GM13977 (cell line): ENCODE measurements around the gene CDK18.

Experiments
- DNase-seq: peaks from one replicate; pipeline ENCODE4 v3.0.0; 2012; ENCODE audit warnings: low spot score
- in situ Hi-C: fragments of 300-500 bp; cut with MboI; formaldehyde crosslinking; loops from one replicate; pipeline ENCODE4 v1.12.0; 2022; ENCODE audit warnings: low sequenced_read_pairs, low pct_unique_long_range_greater_than_20kb, mixed read lengths, inconsistent platforms; ENCODE audit not compliant: unreplicated experiment
- TF ChIP-seq, protein P1 (sequence below): IDR thresholded peaks from 2 replicates; pipeline ENCODE4 v1.5.1; 2012; ENCODE audit warnings: mild to moderate bottlenecking, control low read depth; ENCODE audit not compliant: insufficient read depth; ENCODE audit errors: extremely low read depth, missing control alignments

CDK18 gene

DNA sequence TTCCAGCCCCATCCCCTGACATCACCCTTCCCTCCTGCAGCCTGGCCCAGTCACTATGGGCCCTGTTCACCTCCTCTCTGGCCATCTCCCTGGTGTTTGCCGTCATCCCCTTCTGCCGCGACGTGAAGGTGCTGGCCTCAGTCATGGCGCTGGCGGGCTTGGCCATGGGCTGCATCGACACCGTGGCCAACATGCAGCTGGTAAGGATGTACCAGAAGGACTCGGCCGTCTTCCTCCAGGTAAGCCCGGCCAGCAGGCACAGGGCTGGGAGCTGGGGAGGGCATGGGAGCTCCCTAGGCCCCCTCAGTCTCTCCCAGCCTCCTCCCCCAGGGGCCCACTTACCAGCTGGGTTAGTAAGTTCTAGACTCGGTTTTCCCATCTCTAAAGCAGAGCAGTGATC, 75.2 kb downstream of the CDK18 start:
- in situ Hi-C loops, result loop anchor here (10.0 kb wide), 1 partner anchor 75 kb away; no protein-coding TSS in a partner anchor
- TF ChIP-seq, protein P1, sequence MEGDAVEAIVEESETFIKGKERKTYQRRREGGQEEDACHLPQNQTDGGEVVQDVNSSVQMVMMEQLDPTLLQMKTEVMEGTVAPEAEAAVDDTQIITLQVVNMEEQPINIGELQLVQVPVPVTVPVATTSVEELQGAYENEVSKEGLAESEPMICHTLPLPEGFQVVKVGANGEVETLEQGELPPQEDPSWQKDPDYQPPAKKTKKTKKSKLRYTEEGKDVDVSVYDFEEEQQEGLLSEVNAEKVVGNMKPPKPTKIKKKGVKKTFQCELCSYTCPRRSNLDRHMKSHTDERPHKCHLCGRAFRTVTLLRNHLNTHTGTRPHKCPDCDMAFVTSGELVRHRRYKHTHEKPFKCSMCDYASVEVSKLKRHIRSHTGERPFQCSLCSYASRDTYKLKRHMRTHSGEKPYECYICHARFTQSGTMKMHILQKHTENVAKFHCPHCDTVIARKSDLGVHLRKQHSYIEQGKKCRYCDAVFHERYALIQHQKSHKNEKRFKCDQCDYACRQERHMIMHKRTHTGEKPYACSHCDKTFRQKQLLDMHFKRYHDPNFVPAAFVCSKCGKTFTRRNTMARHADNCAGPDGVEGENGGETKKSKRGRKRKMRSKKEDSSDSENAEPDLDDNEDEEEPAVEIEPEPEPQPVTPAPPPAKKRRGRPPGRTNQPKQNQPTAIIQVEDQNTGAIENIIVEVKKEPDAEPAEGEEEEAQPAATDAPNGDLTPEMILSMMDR, result no peak

DNA sequence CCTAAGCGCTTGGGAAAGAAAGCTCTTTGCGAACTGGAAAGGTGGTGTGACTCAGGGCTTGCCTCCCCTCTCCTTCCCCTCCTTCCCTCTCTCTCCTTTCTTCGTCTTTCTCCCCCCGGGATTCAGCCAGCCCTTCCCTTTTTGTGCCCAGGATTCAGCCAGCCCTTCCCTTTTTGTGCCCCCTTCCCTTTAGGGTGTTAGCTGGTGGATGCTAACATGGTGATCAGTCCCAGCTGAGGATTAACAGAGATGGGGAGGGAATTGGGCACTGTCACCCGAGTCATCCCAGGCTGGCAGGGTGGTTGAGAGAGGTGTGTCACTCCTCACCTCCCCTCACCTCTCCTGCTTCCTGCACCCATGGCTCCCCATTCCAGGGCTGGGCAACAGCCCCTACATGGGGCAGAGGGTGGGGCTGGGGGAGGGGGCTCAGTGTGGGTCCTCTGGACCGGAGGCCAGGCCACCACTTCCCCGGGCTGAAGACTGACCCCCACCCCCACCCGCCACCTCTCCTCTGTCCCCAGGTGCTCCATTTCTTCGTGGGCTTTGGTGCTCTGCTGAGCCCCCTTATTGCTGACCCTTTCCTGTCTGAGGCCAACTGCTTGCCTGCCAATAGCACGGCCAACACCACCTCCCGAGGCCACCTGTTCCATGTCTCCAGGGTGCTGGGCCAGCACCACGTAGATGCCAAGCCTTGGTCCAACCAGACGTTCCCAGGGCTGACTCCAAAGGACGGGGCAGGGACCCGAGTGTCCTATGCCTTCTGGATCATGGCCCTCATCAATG, 75.9 kb downstream of the CDK18 start:
- TF ChIP-seq, protein P1, result no peak
- no peak for DNase-seq
- in situ Hi-C loops, result loop anchor here (10.0 kb wide), 1 partner anchor 74 kb away; no protein-coding TSS in a partner anchor

More for the DNA sequence above, 75.2 kb downstream of the CDK18 start:
- no peak for DNase-seq

DNA sequence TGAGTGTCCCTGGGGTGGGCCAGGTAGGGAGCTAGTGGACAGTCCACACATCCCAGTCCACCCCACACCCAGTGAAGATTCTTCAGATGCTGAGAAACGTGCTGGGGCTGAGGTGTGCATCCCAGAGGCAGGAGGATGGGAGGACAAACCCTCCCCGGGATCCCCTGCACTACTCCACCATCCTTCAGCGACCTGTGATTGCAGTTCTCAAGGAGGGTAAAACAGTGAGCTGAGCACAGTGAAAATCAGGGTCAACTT, 76.4 kb downstream of the CDK18 start:
- TF ChIP-seq, protein P1, result no peak
- in situ Hi-C loops, result loop anchor here (10.0 kb wide), 1 partner anchor 74 kb away; no protein-coding TSS in a partner anchor
- no peak for DNase-seq

DNA sequence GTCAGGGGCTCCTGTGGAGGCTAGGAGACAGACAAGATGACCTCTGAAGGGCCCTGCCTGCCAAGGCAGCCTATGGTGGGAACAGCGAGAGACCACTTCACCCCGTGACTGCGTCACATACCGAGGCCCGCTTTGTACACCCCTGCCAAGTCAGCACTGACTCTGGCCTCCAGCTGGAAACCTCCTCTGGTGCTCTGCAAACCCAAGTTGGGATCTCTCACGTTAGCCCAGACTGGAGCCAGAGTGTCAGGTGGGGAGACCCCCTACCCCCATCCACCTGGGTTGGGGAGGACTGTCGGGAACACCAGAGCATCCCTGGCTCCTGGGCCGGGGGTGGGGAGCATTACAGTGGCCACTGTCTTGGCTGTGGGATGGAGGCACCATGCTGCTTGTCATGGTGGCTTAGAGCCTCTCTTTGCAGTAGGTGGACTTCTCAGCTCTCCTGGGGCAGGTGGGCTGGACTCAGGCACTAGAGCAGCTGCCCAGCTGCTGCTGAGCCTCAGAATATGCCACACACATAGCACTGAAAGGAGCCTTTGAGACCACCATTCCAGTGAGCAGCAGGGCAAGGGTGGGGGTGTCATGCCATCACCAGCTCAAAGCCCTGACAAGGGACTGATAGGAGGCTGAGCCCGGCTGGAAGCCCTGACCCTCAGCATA, 77.0 kb downstream of the CDK18 start:
- TF ChIP-seq, protein P1, result no peak
- DNase-seq, result no peak
- in situ Hi-C loops, result loop anchor here (10.0 kb wide), 1 partner anchor 73 kb away; no protein-coding TSS in a partner anchor

DNA sequence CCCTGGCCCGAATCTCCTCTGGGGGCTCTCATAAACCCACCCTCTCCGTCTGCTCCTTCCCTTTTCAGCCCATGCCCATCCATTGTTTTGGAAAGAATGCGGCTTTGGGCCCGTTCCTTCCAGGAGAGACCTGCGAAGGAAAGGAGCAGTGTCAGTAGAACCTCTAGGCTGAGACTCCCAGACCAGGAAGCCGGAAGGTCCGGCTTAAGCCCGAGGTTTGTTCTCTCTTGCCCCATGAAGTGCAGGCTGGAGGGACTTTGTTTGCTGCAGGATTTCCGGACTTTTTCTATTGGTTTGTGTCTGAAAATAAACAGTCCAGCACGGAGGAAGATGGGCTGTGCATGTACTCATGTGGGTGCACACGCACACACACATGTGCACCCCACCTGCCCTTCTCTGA, 77.6 kb downstream of the CDK18 start:
- in situ Hi-C loops, result loop anchor here (10.0 kb wide), 1 partner anchor 73 kb away; no protein-coding TSS in a partner anchor
- no peak for DNase-seq
- TF ChIP-seq, protein P1, result no peak
